HEK293 (cell line): ENCODE results near the gene ZBTB39.

Experiments used
- CTCF ChIA-PET: fragments of 350-600 bp; formaldehyde crosslinking; extraction: SDS; loops from one replicate; lab custom pipeline; 2021; ENCODE audit warnings: antibody characterized with exemption; lab: Yijun Ruan, JAX
- POLR2A ChIA-PET: fragments of 300-600 bp; formaldehyde crosslinking; extraction: SDS; loops from one replicate; lab custom pipeline; 2020; ENCODE audit warnings: antibody characterized with exemption, inconsistent platforms; lab: Yijun Ruan, JAX
- H3K27ac ChIP-seq: fragments of 200-500 bp; sonication (Bioruptor generic); 2 replicates; pipeline ENCODE4 v1.5.1; 2014; ENCODE audit warnings: low read depth, low read length, control low read depth, inconsistent platforms; ENCODE audit errors: extremely low read depth
- H3K36me3 ChIP-seq, 2 experiments: fragments of 200-500 bp in 1 of 2; sonication (Bioruptor generic) in 1 of 2; 1 replicate in 1 of 2; 2 replicates in 1 of 2; pipeline ENCODE4 v1.5.1; 2014 to 2017; ENCODE audit warnings: inconsistent platforms in 2 of 2, low read length in 2 of 2; ENCODE audit not compliant: control insufficient read depth in 2 of 2, insufficient read depth in 1 of 2
- H3K4me1 ChIP-seq: fragments of 200-500 bp; sonication (Bioruptor generic); 2 replicates; pipeline ENCODE4 v1.5.1; 2014; ENCODE audit warnings: mild to moderate bottlenecking, low read length, inconsistent platforms; ENCODE audit not compliant: control insufficient read depth, insufficient read depth
- H3K4me3 ChIP-seq: 2 replicates; pipeline ENCODE4 v1.5.1; 2011; ENCODE audit warnings: low read depth, mild to moderate bottlenecking, control low read depth, low read length, moderate library complexity
- H3K9me3 ChIP-seq: fragments of 200-500 bp; sonication (Bioruptor generic); 2 replicates; pipeline ENCODE4 v1.5.1; 2014; ENCODE audit warnings: low read depth, low read length, inconsistent platforms; ENCODE audit not compliant: control insufficient read depth, insufficient read depth
- GLI4 ChIP-seq: fragments of 450-650 bp; formaldehyde crosslinking; IDR thresholded peaks from 2 replicates; pipeline ENCODE4 v1.5.1; 2016; ENCODE audit warnings: missing biosample characterization, missing genetic modification characterization
- MZF1 ChIP-seq: fragments of 450-650 bp; formaldehyde crosslinking; IDR thresholded peaks from 2 replicates; pipeline ENCODE4 v1.5.1; 2017; ENCODE audit warnings: missing biosample characterization, missing genetic modification characterization, borderline replicate concordance
- YY1 ChIP-seq: fragments of 450-650 bp; formaldehyde crosslinking; IDR thresholded peaks from 2 replicates; pipeline ENCODE4 v1.5.1; 2018; ENCODE audit warnings: missing biosample characterization, missing genetic modification characterization
- ZIC2 ChIP-seq: fragments of 450-650 bp; formaldehyde crosslinking; IDR thresholded peaks from 2 replicates; pipeline ENCODE4 v1.5.1; 2016; ENCODE audit warnings: missing biosample characterization, missing genetic modification characterization
- ZNF112 ChIP-seq: fragments of 450-650 bp; formaldehyde crosslinking; IDR thresholded peaks from 2 replicates; pipeline ENCODE4 v1.5.0; 2017; ENCODE audit warnings: missing biosample characterization, missing genetic modification characterization
- ZNF18 ChIP-seq: fragments of 450-650 bp; formaldehyde crosslinking; IDR thresholded peaks from 2 replicates; pipeline ENCODE4 v1.5.1; 2016; ENCODE audit warnings: missing biosample characterization, missing genetic modification characterization
- ZNF184 ChIP-seq: fragments of 450-650 bp; IDR thresholded peaks from 2 replicates; pipeline ENCODE4 v1.5.1; 2018; ENCODE audit warnings: missing biosample characterization, mild to moderate bottlenecking, missing genetic modification characterization
- ZNF24 ChIP-seq: fragments of 450-650 bp; formaldehyde crosslinking; IDR thresholded peaks from 2 replicates; pipeline ENCODE4 v1.5.1; 2016; ENCODE audit warnings: missing biosample characterization, missing genetic modification characterization
- ZNF248 ChIP-seq: fragments of 450-650 bp; formaldehyde crosslinking; IDR thresholded peaks from 2 replicates; pipeline ENCODE4 v1.5.1; 2017; ENCODE audit warnings: missing biosample characterization, missing genetic modification characterization
- ZNF26 ChIP-seq: fragments of 450-650 bp; formaldehyde crosslinking; IDR thresholded peaks from 2 replicates; pipeline ENCODE4 v1.5.1; 2016; ENCODE audit warnings: missing biosample characterization, missing genetic modification characterization
- ZNF530 ChIP-seq: fragments of 450-650 bp; formaldehyde crosslinking; IDR thresholded peaks from 2 replicates; pipeline ENCODE4 v1.5.1; 2016; ENCODE audit warnings: low read depth, missing biosample characterization, missing genetic modification characterization
- ZNF571 ChIP-seq: fragments of 450-650 bp; formaldehyde crosslinking; IDR thresholded peaks from 2 replicates; pipeline ENCODE4 v1.5.0; 2017; ENCODE audit warnings: missing biosample characterization, missing genetic modification characterization
- ZNF600 ChIP-seq: fragments of 450-650 bp; formaldehyde crosslinking; IDR thresholded peaks from 2 replicates; pipeline ENCODE4 v1.5.1; 2016; ENCODE audit warnings: missing biosample characterization, missing genetic modification characterization
- ZNF658 ChIP-seq: fragments of 450-650 bp; formaldehyde crosslinking; IDR thresholded peaks from 2 replicates; pipeline ENCODE4; 2016; ENCODE audit warnings: missing biosample characterization, missing genetic modification characterization
- ZNF664 ChIP-seq: fragments of 450-650 bp; formaldehyde crosslinking; IDR thresholded peaks from 2 replicates; pipeline ENCODE4 v1.5.1; 2016; ENCODE audit warnings: missing biosample characterization, missing genetic modification characterization
- ZNF677 ChIP-seq: fragments of 450-650 bp; IDR thresholded peaks from 2 replicates; pipeline ENCODE4 v1.5.0; 2018; ENCODE audit warnings: missing biosample characterization, mild to moderate bottlenecking, missing genetic modification characterization, moderate library complexity
- ZNF76 ChIP-seq: fragments of 450-650 bp; formaldehyde crosslinking; IDR thresholded peaks from 2 replicates; pipeline ENCODE4; 2016; ENCODE audit warnings: low read depth, missing biosample characterization, missing genetic modification characterization, borderline replicate concordance
- TF ChIP-seq, protein P1 (sequence below): fragments of 450-650 bp; formaldehyde crosslinking; IDR thresholded peaks from 2 replicates; pipeline ENCODE4 v1.5.1; 2016; ENCODE audit warnings: missing biosample characterization, missing genetic modification characterization
- TF ChIP-seq, protein P2 (sequence below): fragments of 450-650 bp; formaldehyde crosslinking; IDR thresholded peaks from 2 replicates; pipeline ENCODE4 v1.5.1; 2016; ENCODE audit warnings: missing biosample characterization, missing genetic modification characterization
- TF ChIP-seq, protein P3 (sequence below): fragments of 450-650 bp; formaldehyde crosslinking; IDR thresholded peaks from 2 replicates; pipeline ENCODE4 v1.5.1; 2016; ENCODE audit warnings: missing biosample characterization, missing genetic modification characterization, low read depth

The ZBTB39 gene

GRCh38 chr12:57049890-57050289 is 43.5 kb upstream of the ZBTB39 start, which contains the start of gene MYO1A:
Gene MYO1A (minus strand): TSS chr12:57050129. CDS start chr12:57048323, 1,806 bp downstream.
- H3K9me3 ChIP-seq: no peaks in the 10 kb centered on the region
- no peak within 1 kb of the TSS for H3K4me3 ChIP-seq
- TF ChIP-seq, protein P1, sequence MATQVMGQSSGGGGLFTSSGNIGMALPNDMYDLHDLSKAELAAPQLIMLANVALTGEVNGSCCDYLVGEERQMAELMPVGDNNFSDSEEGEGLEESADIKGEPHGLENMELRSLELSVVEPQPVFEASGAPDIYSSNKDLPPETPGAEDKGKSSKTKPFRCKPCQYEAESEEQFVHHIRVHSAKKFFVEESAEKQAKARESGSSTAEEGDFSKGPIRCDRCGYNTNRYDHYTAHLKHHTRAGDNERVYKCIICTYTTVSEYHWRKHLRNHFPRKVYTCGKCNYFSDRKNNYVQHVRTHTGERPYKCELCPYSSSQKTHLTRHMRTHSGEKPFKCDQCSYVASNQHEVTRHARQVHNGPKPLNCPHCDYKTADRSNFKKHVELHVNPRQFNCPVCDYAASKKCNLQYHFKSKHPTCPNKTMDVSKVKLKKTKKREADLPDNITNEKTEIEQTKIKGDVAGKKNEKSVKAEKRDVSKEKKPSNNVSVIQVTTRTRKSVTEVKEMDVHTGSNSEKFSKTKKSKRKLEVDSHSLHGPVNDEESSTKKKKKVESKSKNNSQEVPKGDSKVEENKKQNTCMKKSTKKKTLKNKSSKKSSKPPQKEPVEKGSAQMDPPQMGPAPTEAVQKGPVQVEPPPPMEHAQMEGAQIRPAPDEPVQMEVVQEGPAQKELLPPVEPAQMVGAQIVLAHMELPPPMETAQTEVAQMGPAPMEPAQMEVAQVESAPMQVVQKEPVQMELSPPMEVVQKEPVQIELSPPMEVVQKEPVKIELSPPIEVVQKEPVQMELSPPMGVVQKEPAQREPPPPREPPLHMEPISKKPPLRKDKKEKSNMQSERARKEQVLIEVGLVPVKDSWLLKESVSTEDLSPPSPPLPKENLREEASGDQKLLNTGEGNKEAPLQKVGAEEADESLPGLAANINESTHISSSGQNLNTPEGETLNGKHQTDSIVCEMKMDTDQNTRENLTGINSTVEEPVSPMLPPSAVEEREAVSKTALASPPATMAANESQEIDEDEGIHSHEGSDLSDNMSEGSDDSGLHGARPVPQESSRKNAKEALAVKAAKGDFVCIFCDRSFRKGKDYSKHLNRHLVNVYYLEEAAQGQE (tag by site-specific recombination): peak; percentile 97
- TF ChIP-seq ZNF530: no peak
- TF ChIP-seq, all 188 proteins: peak for 1
- CTCF ChIA-PET: interaction anchor here (0.6 to 4.3 kb wide), 9 partner anchors 11 to 62 kb away, joined by 3 to 15 read pairs (median 5); partner anchors contain the start of gene STAT6
- POLR2A ChIA-PET: interaction anchor here (1.0 kb wide), 1 partner anchor 38 kb away, joined by 7 read pairs; no protein-coding TSS in a partner anchor
- no peaks in the 10 kb centered on the region for H3K4me1 ChIP-seq
- no peaks in the 10 kb centered on the region; a peak in 1 of 3 replicates for H3K36me3 ChIP-seq
- H3K27ac ChIP-seq: no peak within 1 kb of the TSS

- POLR2A ChIA-PET: interaction anchor here (0.5 kb wide), 1 partner anchor 28 kb away, joined by 3 read pairs; no protein-coding TSS in a partner anchor
- Histone ChIP-seq H3K4me1 (no peaks in the 10 kb centered on the region), H3K27ac (no peak overlapping the region), H3K9me3 (no peaks in the 10 kb centered on the region), H3K36me3 (no peaks in the 10 kb centered on the region), H3K4me3 (no peak overlapping the region)
- CTCF ChIA-PET: interaction anchor here (0.6 to 4.3 kb wide), 6 partner anchors 11 to 93 kb away, joined by 3 to 15 read pairs (median 5); partner anchors contain the start of gene STAT6
- no peak for TF ChIP-seq ZNF112 (tag by site-specific recombination)
- TF ChIP-seq ZNF571 (tag by site-specific recombination): no peak
- no peak for TF ChIP-seq ZNF658 (tag by site-specific recombination)
- no peak for TF ChIP-seq ZNF76
- TF ChIP-seq, protein P2, sequence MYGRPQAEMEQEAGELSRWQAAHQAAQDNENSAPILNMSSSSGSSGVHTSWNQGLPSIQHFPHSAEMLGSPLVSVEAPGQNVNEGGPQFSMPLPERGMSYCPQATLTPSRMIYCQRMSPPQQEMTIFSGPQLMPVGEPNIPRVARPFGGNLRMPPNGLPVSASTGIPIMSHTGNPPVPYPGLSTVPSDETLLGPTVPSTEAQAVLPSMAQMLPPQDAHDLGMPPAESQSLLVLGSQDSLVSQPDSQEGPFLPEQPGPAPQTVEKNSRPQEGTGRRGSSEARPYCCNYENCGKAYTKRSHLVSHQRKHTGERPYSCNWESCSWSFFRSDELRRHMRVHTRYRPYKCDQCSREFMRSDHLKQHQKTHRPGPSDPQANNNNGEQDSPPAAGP (tag by site-specific recombination): no peak
- TF ChIP-seq ZNF677 (tag by site-specific recombination): no peak
These were observed 42.7 kb upstream of the ZBTB39 start for GRCh38 chr12:57049119-57049446.

DNA sequence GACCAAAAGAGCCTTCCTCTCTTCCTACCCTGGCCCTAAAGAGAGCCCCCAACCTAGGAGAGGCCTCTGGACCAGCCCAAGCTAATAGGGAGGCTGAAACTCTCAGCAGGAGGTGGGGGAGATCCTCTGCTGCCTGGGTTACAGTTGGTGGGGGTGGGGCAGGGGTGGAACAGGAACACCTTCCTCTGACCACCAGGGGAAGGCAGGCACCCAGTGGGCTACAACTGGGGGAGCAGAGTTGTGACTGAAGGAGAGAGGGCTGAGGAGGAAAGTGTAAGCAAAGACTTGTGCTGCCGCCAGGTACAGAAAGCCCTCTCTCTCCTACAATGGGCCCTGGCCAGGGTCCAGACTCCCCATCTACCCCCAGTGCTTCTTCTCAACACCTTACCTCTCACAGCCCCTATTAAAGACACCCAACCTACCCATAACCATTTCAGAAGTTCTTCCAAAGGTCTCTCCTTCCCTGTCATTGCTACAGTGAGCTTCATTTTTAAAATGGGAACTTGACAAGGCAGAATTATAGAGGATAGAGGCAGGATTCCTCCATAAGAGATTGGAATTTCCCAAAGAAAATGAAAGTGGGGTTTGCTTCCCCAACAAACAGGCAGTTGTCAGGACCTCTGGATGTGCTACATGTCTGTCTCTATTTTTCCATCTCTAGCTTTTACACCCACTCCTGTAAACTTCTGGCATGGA is 42.2 kb upstream of the ZBTB39 start:
- Histone ChIP-seq H3K9me3 (no peaks in the 10 kb centered on the region), H3K4me1 (no peaks in the 10 kb centered on the region), H3K36me3 (no peaks in the 10 kb centered on the region), H3K27ac (no peak overlapping the region), H3K4me3 (no peak overlapping the region)
- POLR2A ChIA-PET: interaction anchor here (0.5 kb wide), 1 partner anchor 27 kb away, joined by 3 read pairs; no protein-coding TSS in a partner anchor
- CTCF ChIA-PET: interaction anchor here (0.7 to 4.3 kb wide), 7 partner anchors 12 to 127 kb away, joined by 3 to 15 read pairs (median 5); partner anchors contain the start of gene STAT6
- TF ChIP-seq ZNF184 (tag by site-specific recombination) (no peak), ZNF24 (tag by site-specific recombination) (no peak), ZNF26 (tag by site-specific recombination) (no peak), ZNF18 (tag by site-specific recombination) (no peak), YY1 (tag by site-specific recombination) (no peak), ZNF600 (tag by site-specific recombination) (no peak), ZNF112 (tag by site-specific recombination) (no peak), ZIC2 (tag by site-specific recombination) (no peak), ZNF248 (tag by site-specific recombination) (no peak), MZF1 (tag by site-specific recombination) (no peak), ZNF664 (tag by site-specific recombination) (no peak), GLI4 (tag by site-specific recombination) (no peak)
- TF ChIP-seq, protein P3, sequence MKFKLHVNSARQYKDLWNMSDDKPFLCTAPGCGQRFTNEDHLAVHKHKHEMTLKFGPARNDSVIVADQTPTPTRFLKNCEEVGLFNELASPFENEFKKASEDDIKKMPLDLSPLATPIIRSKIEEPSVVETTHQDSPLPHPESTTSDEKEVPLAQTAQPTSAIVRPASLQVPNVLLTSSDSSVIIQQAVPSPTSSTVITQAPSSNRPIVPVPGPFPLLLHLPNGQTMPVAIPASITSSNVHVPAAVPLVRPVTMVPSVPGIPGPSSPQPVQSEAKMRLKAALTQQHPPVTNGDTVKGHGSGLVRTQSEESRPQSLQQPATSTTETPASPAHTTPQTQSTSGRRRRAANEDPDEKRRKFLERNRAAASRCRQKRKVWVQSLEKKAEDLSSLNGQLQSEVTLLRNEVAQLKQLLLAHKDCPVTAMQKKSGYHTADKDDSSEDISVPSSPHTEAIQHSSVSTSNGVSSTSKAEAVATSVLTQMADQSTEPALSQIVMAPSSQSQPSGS (tag by site-specific recombination): no peak
